ENCODE data around the gene SH3D19. TPM values are rescaled to one million over a fixed set of nuclear protein-coding genes. Genes with fewer than 3 reads are reported as not detected.
A peak's percentile ranks its signal among the peaks of the same experiment; 100 is the strongest.

SH3D19 gene
- total RNA-seq, 1 experiment from 2014 or later: 29.7 TPM

GRCh38 chr4:151218343-151218742 is 107.1 kb downstream of the SH3D19 start:
- H3K79me2 ChIP-seq (ENCODE audit: insufficient read depth, low read length): no peaks in the 10 kb centered on the region
- H3K14ac ChIP-seq (ENCODE audit: insufficient read depth, low read length): no peak overlapping the region
- no peak overlapping the region for H2BK12ac ChIP-seq (ENCODE audit: insufficient read length, low read depth, low read length)
- H3K79me1 ChIP-seq (ENCODE audit: insufficient read depth, low read depth, low read length, poor library complexity, severe bottlenecking): no peaks in the 10 kb centered on the region
- H3K27ac Mint-ChIP-seq: peak overlapping the region in 2 of 3 experiments; percentile 2 to 85; a peak in 1 of 7 replicates
- no peak overlapping the region for H3K9ac ChIP-seq (ENCODE audit: extremely low read depth, insufficient read length, low read length)
- no peak overlapping the region for H2BK15ac ChIP-seq (ENCODE audit: low read depth, low read length)
- H4K5ac ChIP-seq (ENCODE audit: insufficient read length, low read depth, low read length): no peak overlapping the region
- no CpG with 5 or more reads among the region's 2 CpGs for WGBS (ENCODE audit: extremely low coverage, insufficient read length, low lambda C conversion rate)
- H3K9me3 ChIP-seq (ENCODE audit: control insufficient read depth, low read depth, low read length): no peaks in the 10 kb centered on the region
- no peak overlapping the region for H4K8ac ChIP-seq (replicated peaks; ENCODE audit: insufficient read length, low read depth, low read length)
- H3K18ac ChIP-seq (ENCODE audit: insufficient read length, low read depth, low read length): no peak overlapping the region
- H3K27me3 ChIP-seq (ENCODE audit: insufficient read depth, low read length): no peaks in the 10 kb centered on the region
- no peak for TF ChIP-seq CTCF (conservative IDR thresholded peaks at IDR 0.05)
- no peak overlapping the region for H3K4me3 Mint-ChIP-seq
- no peak overlapping the region for H3K27ac ChIP-seq (ENCODE audit: insufficient read length, low read depth, low read length)
- no peak overlapping the region for H3K4ac ChIP-seq (ENCODE audit: low read depth, low read length)
- H2AFZ ChIP-seq (ENCODE audit: low read length): no peak overlapping the region
- H3T11ph ChIP-seq (ENCODE audit: low read length): no peak overlapping the region
- DNase-seq: no peak
- H3K4me2 ChIP-seq (ENCODE audit: insufficient read depth, insufficient read length, low read length): no peak overlapping the region
- H2BK120ac ChIP-seq (ENCODE audit: low read depth, low read length, poor library complexity, severe bottlenecking): no peak overlapping the region
- H3K23me2 ChIP-seq (ENCODE audit: insufficient read length, low read depth, low read length, poor library complexity, severe bottlenecking): no peaks in the 10 kb centered on the region
- H2BK5ac ChIP-seq (ENCODE audit: insufficient read length, low read length): no peak overlapping the region
- peaks cover 3 to 5% of the 10 kb centered on the region in 2 experiments; a peak in 4 of 5 replicates for H3K9me3 Mint-ChIP-seq
- peaks cover 5 to 8% of the 10 kb centered on the region in 2 experiments for H3K4me1 Mint-ChIP-seq
- no peak overlapping the region for H2AK5ac ChIP-seq (ENCODE audit: insufficient read length, low read length)
- H2BK20ac ChIP-seq (ENCODE audit: low read depth, low read length, poor library complexity, severe bottlenecking): no peak overlapping the region
- peaks cover 8 to 12% (median 10%) of the 10 kb centered on the region in 3 experiments for H3K36me3 Mint-ChIP-seq (ENCODE audit: insufficient read depth in 1 of 3, low read depth in 3 of 3)
- no peak overlapping the region for H3K23ac ChIP-seq (ENCODE audit: insufficient read length, low read depth, low read length)
- no peak overlapping the region for H4K91ac ChIP-seq (ENCODE audit: insufficient read length, low read depth, low read length)
- no peak overlapping the region for H3K56ac ChIP-seq (ENCODE audit: insufficient read length, low read depth, low read length)
- no peaks in the 10 kb centered on the region for H3K4me1 ChIP-seq (ENCODE audit: insufficient read depth, low read length)
- no peaks in the 10 kb centered on the region for H3K27me3 Mint-ChIP-seq (ENCODE audit: low read depth)
- H4K20me1 ChIP-seq (ENCODE audit: control insufficient read depth, insufficient read depth, insufficient read length): no peaks in the 10 kb centered on the region

Data from H9 (cell line).